K562 (cell line): ENCODE results near the gene ANKRD31. TPM values are rescaled to one million over a fixed set of nuclear protein-coding genes. Genes with fewer than 3 reads are reported as not detected.

Source experiments
- ATAC-seq: fragments of 200-7000 bp; cut with Tn5 transposase; 3 replicates; pipeline ENCODE4 v1.9.1; 2020; ENCODE audit warnings: moderate library complexity
- BruUV-seq: library from RNA; stranded (reverse); fragments of 400-500 nt; replicated peaks from 2 replicates; lab custom pipeline; 2021; lab: Mats Ljungman, UMichigan
- CTCF ChIA-PET: fragments of 300-600 bp; formaldehyde crosslinking; extraction: SDS; loops from one replicate; lab custom pipeline; 2021; ENCODE audit warnings: low intra/inter-chr PET ratio; lab: Yijun Ruan, JAX
- POLR2A ChIA-PET: fragments of 300-600, 350-650 bp; sonication (Branson Sonifier 250); formaldehyde crosslinking; extraction: SDS; loops from one replicate; lab custom pipeline; 2021; ENCODE audit warnings: antibody characterized with exemption, inconsistent platforms; lab: Yijun Ruan, JAX
- DNase-seq, 4 experiments: peaks; one replicate each; pipeline versions ENCODE4 v3.0.0 to v3.0.0-alpha.2; 2011 to 2018; ENCODE audit warnings: low spot score in 3 of 4, mixed read lengths in 3 of 4; ENCODE audit errors: extremely low read depth in 1 of 4
- FAIRE-seq: peaks from 2 replicates; lab custom pipeline; 2011; peaks lifted over from hg19 to GRCh38; lab: Jason Lieb, UNC
- H2AFZ ChIP-seq: 2 replicates; pipeline ENCODE4 v1.6.0; 2011; ENCODE audit warnings: low read depth, low read length, control low read depth, inconsistent platforms
- H3K27ac ChIP-seq: fragments of 200-600 bp; 3 replicates; pipeline ENCODE4 v1.8.0; 2011; ENCODE audit warnings: low read depth, mild to moderate bottlenecking, control low read depth, inconsistent platforms, low read length, moderate library complexity, mixed read lengths; ENCODE audit errors: extremely low read depth
- H3K27me3 ChIP-seq, 2 experiments: fragments of 300-600 bp in 1 of 2; 2 replicates in 1 of 2; 3 replicates in 1 of 2; pipeline versions ENCODE4 v1.6.0 to v1.8.0; 2011; ENCODE audit warnings: inconsistent platforms in 2 of 2, low read length in 2 of 2, mild to moderate bottlenecking in 1 of 2, mixed read lengths in 1 of 2, moderate library complexity in 1 of 2; ENCODE audit not compliant: control insufficient read depth in 2 of 2, insufficient read depth in 2 of 2
- H3K36me3 ChIP-seq: fragments of 300-600 bp; 3 replicates; pipeline ENCODE4 v1.8.0; 2011; ENCODE audit warnings: mild to moderate bottlenecking, low read length, inconsistent platforms; ENCODE audit not compliant: control insufficient read depth, insufficient read depth
- H3K4me1 ChIP-seq, 2 experiments: fragments of 200-600 bp in 1 of 2; replicated peaks in 1 of 2; 2 replicates in 1 of 2; 3 replicates in 1 of 2; pipeline versions ENCODE4 v1.5.1 to v1.8.0; 2011; ENCODE audit warnings: inconsistent platforms in 2 of 2, low read length in 2 of 2, mild to moderate bottlenecking in 1 of 2, mixed read lengths in 1 of 2, moderate library complexity in 1 of 2; ENCODE audit not compliant: control insufficient read depth in 2 of 2, insufficient read depth in 2 of 2
- H3K4me2 ChIP-seq: 2 replicates; pipeline ENCODE4 v1.6.1; 2011; ENCODE audit warnings: low read length, control low read depth, inconsistent platforms, mixed read lengths; ENCODE audit not compliant: insufficient read depth
- H3K4me3 ChIP-seq: fragments of 200-600 bp; sonication (generic), shearing (Covaris generic); 2 replicates; pipeline ENCODE4 v1.5.1; 2016; ENCODE audit warnings: control low read depth, inconsistent platforms
- H3K79me2 ChIP-seq: fragments of 200-600 bp; 3 replicates; pipeline ENCODE4 v1.8.0; 2011; ENCODE audit warnings: low read length, inconsistent platforms; ENCODE audit not compliant: control insufficient read depth, insufficient read depth
- H3K9ac ChIP-seq, 2 experiments: 2 replicates each; pipeline versions ENCODE4 v1.6.0 to v1.6.1; 2011; ENCODE audit warnings: low read depth in 2 of 2, low read length in 2 of 2, control low read depth in 1 of 2, inconsistent platforms in 1 of 2, mild to moderate bottlenecking in 1 of 2, mixed read lengths in 1 of 2; ENCODE audit not compliant: insufficient read depth in 1 of 2
- H3K9me1 ChIP-seq: one replicate; pipeline ENCODE4 v1.6.0; 2011; ENCODE audit warnings: inconsistent platforms, mild to moderate bottlenecking, low read length, moderate library complexity; ENCODE audit not compliant: control insufficient read depth, insufficient read depth
- H3K9me3 ChIP-seq: replicated peaks from 2 replicates; pipeline ENCODE4 v1.5.1; 2011; ENCODE audit warnings: low read depth, low read length, inconsistent platforms; ENCODE audit not compliant: control insufficient read depth, insufficient read depth
- H4K20me1 ChIP-seq: replicated peaks from 2 replicates; pipeline ENCODE4 v1.6.1; 2011; ENCODE audit warnings: low read length, inconsistent platforms, mixed read lengths; ENCODE audit not compliant: control insufficient read depth, insufficient read depth
- BHLHE40 ChIP-seq: IDR thresholded peaks from 2 replicates; pipeline ENCODE4 v1.6.1; 2011; ENCODE audit warnings: low read length, improper control_type of control experiment
- CTBP1 ChIP-seq: fragments of 450-650 bp; IDR thresholded peaks from 2 replicates; pipeline ENCODE4 v1.6.1; 2016; ENCODE audit warnings: borderline replicate concordance
- DIDO1 ChIP-seq: fragments of 450-650 bp; IDR thresholded peaks from 2 replicates; pipeline ENCODE4 v1.6.1; 2016; ENCODE audit warnings: low read depth, missing biosample characterization, missing genetic modification characterization
- ELF1 ChIP-seq: fragments of 200-800 bp; sonication (Bioruptor generic); IDR thresholded peaks from 2 replicates; pipeline ENCODE4 v1.6.1; 2016; ENCODE audit warnings: missing genetic modification characterization, missing compliant biosample characterization
- NELFE ChIP-seq: IDR thresholded peaks from 2 replicates; pipeline ENCODE4 v1.6.1; 2011; ENCODE audit warnings: mild to moderate bottlenecking; ENCODE audit not compliant: insufficient read depth, insufficient read length
- RFX5 ChIP-seq: IDR thresholded peaks from 2 replicates; pipeline ENCODE4 v1.6.1; 2011; ENCODE audit warnings: low read depth, mild to moderate bottlenecking, improper control_type of control experiment, low read length
- SNIP1 ChIP-seq: fragments of 450-650 bp; IDR thresholded peaks from 2 replicates; pipeline ENCODE4 v1.7.1; 2017; ENCODE audit warnings: low read depth, mild to moderate bottlenecking
- ZNF175 ChIP-seq: fragments of 200-800 bp; sonication (Bioruptor generic); IDR thresholded peaks from 2 replicates; pipeline ENCODE4 v1.6.1; 2016; ENCODE audit warnings: low read depth, mild to moderate bottlenecking, missing genetic modification characterization, missing compliant biosample characterization
- WGBS: fragments of 100-300 bp; shearing (Covaris generic); methylation state at CpG from one replicate; pipeline ENCODE4 v1.1.6; 2016; ENCODE audit warnings: low coverage, mixed read lengths; ENCODE audit not compliant: insufficient coverage; ENCODE audit errors: missing lambda C conversion rate; 5-methylcytosine and 5-hydroxymethylcytosine counted together
- in situ Hi-C: fragments of 300-500 bp; cut with MboI; formaldehyde crosslinking; loops from 4 replicates; pipeline ENCODE4 v1.15.0; 2018; ENCODE audit warnings: inconsistent platforms, mixed read lengths
- intact Hi-C: fragments of 100-400 bp; cut with micrococcal nuclease; formaldehyde crosslinking; loops from 2 replicates; pipeline ENCODE4 v1.14.2; 2022
- polyA plus RNA-seq, 8 experiments: library from polyadenylated mRNA; depleted of rRNA in 4 of 8; stranded (reverse) in 5 of 8; unstranded in 3 of 8; fragments of >200 nt; fragmentation: Nextera tagmentation in 2 of 8; fragmentation: Illumina TruSeq in 1 of 8; extraction: Ambion mirVana in 2 of 8; extraction: Trizol in 1 of 8; gene quantifications; 2 replicates each; pipeline versions ENCODE4 v1.2.1 to v1.2.3, GENCODE V29; 2011 to 2014; ENCODE audit warnings: inconsistent platforms in 1 of 8, missing spikeins in 1 of 8
- total RNA-seq, 7 experiments: library from RNA; depleted of rRNA in 6 of 7; stranded (reverse); fragments of >200 nt in 6 of 7; fragmentation: Illumina TruSeq in 2 of 7; extraction: Trizol in 2 of 7; gene quantifications; 2 replicates each; pipeline versions ENCODE4 v1.2.1 to v1.2.3, GENCODE V29; 2011 to 2021; ENCODE audit warnings: low replicate concordance in 1 of 7
- TF ChIP-seq, protein P1 (sequence below): fragments of 450-650 bp; formaldehyde crosslinking; IDR thresholded peaks from 2 replicates; pipeline ENCODE4 v1.4.0; 2020; ENCODE audit warnings: mild to moderate bottlenecking, moderate library complexity
- TF ChIP-seq, protein P2 (sequence below), 2 experiments: fragments of 250-450 bp in 1 of 2; fragments of 450-650 bp in 1 of 2; sonication (Bioruptor Pico) in 1 of 2; IDR thresholded peaks; 2 replicates each; pipeline versions ENCODE4 v1.6.1 to v1.8.0; 2016 to 2021; ENCODE audit warnings: mild to moderate bottlenecking in 2 of 2, moderate library complexity in 2 of 2, missing compliant biosample characterization in 1 of 2, missing genetic modification characterization in 1 of 2
- TF ChIP-seq, protein P3 (sequence below): fragments of 250-450 bp; sonication (Bioruptor Pico); IDR thresholded peaks from 2 replicates; pipeline ENCODE4 v1.5.0; 2020; ENCODE audit warnings: mild to moderate bottlenecking
- TF ChIP-seq, protein P4 (sequence below): IDR thresholded peaks from 2 replicates; pipeline ENCODE4 v1.6.1; 2014; ENCODE audit warnings: antibody characterized with exemption
- TF ChIP-seq, protein P5 (sequence below): sonication (generic); formaldehyde crosslinking; IDR thresholded peaks from 2 replicates; pipeline ENCODE4 v1.8.0; 2022; ENCODE audit warnings: mild to moderate bottlenecking, missing genetic modification reagents

The ANKRD31 gene
- total and polyA plus RNA-seq, 9 of the 15 experiments (the other 6 are each of a cell fraction or from before 2014, with no cell fraction given): under 0.01 to 0.11 (median 0.05) TPM; not detected in 1

DNA sequence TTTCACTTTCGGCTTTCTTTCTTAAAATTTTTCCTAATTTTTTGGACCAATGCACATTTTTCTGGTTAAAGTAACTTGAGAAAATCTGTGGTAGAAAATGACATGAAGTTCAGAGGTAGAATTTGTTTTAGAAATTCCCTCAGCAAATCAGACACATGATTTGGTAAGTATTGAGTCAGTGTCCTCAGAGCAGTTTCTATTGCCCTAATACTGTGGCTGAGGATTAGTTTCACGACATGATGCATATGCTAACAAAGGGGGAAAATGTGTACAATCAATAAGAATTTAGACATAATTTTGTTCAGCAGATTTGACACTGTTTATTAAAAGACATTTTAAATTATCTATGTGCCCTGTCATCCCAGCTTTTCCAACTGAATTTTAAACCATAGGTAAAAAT is 128.2 kb downstream of the ANKRD31 start:
- FAIRE-seq: no peak
- TF ChIP-seq, protein P1, sequence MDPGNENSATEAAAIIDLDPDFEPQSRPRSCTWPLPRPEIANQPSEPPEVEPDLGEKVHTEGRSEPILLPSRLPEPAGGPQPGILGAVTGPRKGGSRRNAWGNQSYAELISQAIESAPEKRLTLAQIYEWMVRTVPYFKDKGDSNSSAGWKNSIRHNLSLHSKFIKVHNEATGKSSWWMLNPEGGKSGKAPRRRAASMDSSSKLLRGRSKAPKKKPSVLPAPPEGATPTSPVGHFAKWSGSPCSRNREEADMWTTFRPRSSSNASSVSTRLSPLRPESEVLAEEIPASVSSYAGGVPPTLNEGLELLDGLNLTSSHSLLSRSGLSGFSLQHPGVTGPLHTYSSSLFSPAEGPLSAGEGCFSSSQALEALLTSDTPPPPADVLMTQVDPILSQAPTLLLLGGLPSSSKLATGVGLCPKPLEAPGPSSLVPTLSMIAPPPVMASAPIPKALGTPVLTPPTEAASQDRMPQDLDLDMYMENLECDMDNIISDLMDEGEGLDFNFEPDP: no peak
- TF ChIP-seq BHLHE40: no peak
- TF ChIP-seq, protein P2, sequence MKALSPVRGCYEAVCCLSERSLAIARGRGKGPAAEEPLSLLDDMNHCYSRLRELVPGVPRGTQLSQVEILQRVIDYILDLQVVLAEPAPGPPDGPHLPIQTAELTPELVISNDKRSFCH (CRISPR knock-in tag; IDR thresholded peaks at IDR 0.05): no peak
- TF ChIP-seq, protein P2 (tag; IDR thresholded peaks at IDR 0.05): no peak
- no peak for TF ChIP-seq CTBP1
- TF ChIP-seq SNIP1: no peak
- no peak for TF ChIP-seq RFX5
- TF ChIP-seq, protein P3, sequence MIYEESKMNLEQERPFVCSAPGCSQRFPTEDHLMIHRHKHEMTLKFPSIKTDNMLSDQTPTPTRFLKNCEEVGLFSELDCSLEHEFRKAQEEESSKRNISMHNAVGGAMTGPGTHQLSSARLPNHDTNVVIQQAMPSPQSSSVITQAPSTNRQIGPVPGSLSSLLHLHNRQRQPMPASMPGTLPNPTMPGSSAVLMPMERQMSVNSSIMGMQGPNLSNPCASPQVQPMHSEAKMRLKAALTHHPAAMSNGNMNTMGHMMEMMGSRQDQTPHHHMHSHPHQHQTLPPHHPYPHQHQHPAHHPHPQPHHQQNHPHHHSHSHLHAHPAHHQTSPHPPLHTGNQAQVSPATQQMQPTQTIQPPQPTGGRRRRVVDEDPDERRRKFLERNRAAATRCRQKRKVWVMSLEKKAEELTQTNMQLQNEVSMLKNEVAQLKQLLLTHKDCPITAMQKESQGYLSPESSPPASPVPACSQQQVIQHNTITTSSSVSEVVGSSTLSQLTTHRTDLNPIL (CRISPR knock-in tag): no peak
- TF ChIP-seq ZNF175 (CRISPR knock-in tag): no peak
- no peak for TF ChIP-seq DIDO1
- no peak for TF ChIP-seq NELFE
- TF ChIP-seq, protein P4, sequence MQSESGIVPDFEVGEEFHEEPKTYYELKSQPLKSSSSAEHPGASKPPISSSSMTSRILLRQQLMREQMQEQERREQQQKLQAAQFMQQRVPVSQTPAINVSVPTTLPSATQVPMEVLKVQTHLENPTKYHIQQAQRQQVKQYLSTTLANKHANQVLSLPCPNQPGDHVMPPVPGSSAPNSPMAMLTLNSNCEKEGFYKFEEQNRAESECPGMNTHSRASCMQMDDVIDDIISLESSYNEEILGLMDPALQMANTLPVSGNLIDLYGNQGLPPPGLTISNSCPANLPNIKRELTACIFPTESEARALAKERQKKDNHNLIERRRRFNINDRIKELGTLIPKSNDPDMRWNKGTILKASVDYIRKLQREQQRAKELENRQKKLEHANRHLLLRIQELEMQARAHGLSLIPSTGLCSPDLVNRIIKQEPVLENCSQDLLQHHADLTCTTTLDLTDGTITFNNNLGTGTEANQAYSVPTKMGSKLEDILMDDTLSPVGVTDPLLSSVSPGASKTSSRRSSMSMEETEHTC: no peak
- no peak for TF ChIP-seq ELF1 (tag)
- TF ChIP-seq, protein P5, sequence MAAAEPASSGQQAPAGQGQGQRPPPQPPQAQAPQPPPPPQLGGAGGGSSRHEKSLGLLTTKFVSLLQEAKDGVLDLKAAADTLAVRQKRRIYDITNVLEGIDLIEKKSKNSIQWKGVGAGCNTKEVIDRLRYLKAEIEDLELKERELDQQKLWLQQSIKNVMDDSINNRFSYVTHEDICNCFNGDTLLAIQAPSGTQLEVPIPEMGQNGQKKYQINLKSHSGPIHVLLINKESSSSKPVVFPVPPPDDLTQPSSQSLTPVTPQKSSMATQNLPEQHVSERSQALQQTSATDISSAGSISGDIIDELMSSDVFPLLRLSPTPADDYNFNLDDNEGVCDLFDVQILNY (CRISPR knock-in tag): no peak
- DNase-seq: no peak
- no peak for ATAC-seq
- H3K27me3 ChIP-seq: peaks cover 2 to 4% of the 10 kb centered on the region in 2 experiments; a peak in 1 of 5 replicates
- H3K4me3 ChIP-seq: no peak overlapping the region
- H3K4me1 ChIP-seq: no peaks in the 10 kb centered on the region
- no peak overlapping the region for H3K9ac ChIP-seq
- no TSS peak for BruUV-seq
- no peaks in the 10 kb centered on the region for H3K9me1 ChIP-seq
- no peaks in the 10 kb centered on the region for H3K79me2 ChIP-seq
- intact Hi-C loops (no loop called here), in situ Hi-C loops (no loop called here)
- no peak overlapping the region for H3K4me2 ChIP-seq
- WGBS: 0% methylated on average over 2 of the region's 2 CpGs
- POLR2A ChIA-PET: no interaction called here
- no peak overlapping the region for H3K27ac ChIP-seq
- H2AFZ ChIP-seq: no peak overlapping the region
- no peaks in the 10 kb centered on the region for H3K36me3 ChIP-seq
- CTCF ChIA-PET: no interaction called here
- H4K20me1 ChIP-seq: no peaks in the 10 kb centered on the region
- no peaks in the 10 kb centered on the region for H3K9me3 ChIP-seq
